Measurements from ENCODE around the gene UBR4. TPM values are rescaled to one million over a fixed set of nuclear protein-coding genes. Genes with fewer than 3 reads are reported as not detected.

UBR4 gene
- polyA plus RNA-seq, 3 donors = 44.3 to 93.8 (median 49.4) TPM

- Histone ChIP-seq H4K20me1 (ENCODE audit: insufficient read depth, low read length) (peaks cover 5% of the 10 kb centered on the region), H3K4me1 (ENCODE audit: control insufficient read depth in 1 of 2, insufficient read depth in 2 of 2, low read length in 2 of 2) (no peaks in the 10 kb centered on the region), H3K4me3 (replicated peaks in 1 of 3; ENCODE audit: low read depth in 2 of 3, low read length in 3 of 3) (no peak overlapping the region), H3K27ac (ENCODE audit: low read depth in 1 of 2, low read length in 2 of 2) (no peak overlapping the region), H3K79me2 (ENCODE audit: insufficient read depth, low read length) (no peaks in the 10 kb centered on the region), H3K4me2 (replicated peaks; ENCODE audit: extremely low read depth, low read length, poor library complexity, severe bottlenecking) (no peak overlapping the region), H3K27me3 (ENCODE audit: control insufficient read depth in 2 of 2, insufficient read depth in 2 of 2, low read length in 2 of 2) (no peaks in the 10 kb centered on the region), H3K9me3 (replicated peaks in 1 of 2; ENCODE audit: control insufficient read depth in 1 of 2, insufficient read depth in 1 of 2, low read length in 2 of 2) (no peaks in the 10 kb centered on the region), H2AFZ (ENCODE audit: insufficient read depth, low read depth, low read length, poor library complexity, severe bottlenecking) (no peak overlapping the region), H3K9ac (ENCODE audit: insufficient read depth, low read length, poor library complexity, severe bottlenecking) (no peak overlapping the region), H3K36me3 (replicated peaks in 1 of 2; ENCODE audit: control insufficient read depth in 1 of 2, insufficient read depth in 2 of 2, low read length in 2 of 2) (peaks cover 100% of the 10 kb centered on the region in 2 donors)
- intact Hi-C loops (cut with micrococcal nuclease) = no loop called here
- Mint-ChIP-seq H3K4me1 (peaks cover 12% of the 10 kb centered on the region), H3K27ac (no peak overlapping the region), H3K36me3 (peaks cover 96 to 99% of the 10 kb centered on the region in 2 donors), H3K27me3 (ENCODE audit: low read depth in 3 of 3) (peaks cover 0 to 1% (median 0%) of the 10 kb centered on the region in 3 donors), H3K9me3 (peaks cover 0 to 2% (median 0%) of the 10 kb centered on the region in 7 donors), H3K4me3 (no peak overlapping the region)
- TF ChIP-seq, protein P1, sequence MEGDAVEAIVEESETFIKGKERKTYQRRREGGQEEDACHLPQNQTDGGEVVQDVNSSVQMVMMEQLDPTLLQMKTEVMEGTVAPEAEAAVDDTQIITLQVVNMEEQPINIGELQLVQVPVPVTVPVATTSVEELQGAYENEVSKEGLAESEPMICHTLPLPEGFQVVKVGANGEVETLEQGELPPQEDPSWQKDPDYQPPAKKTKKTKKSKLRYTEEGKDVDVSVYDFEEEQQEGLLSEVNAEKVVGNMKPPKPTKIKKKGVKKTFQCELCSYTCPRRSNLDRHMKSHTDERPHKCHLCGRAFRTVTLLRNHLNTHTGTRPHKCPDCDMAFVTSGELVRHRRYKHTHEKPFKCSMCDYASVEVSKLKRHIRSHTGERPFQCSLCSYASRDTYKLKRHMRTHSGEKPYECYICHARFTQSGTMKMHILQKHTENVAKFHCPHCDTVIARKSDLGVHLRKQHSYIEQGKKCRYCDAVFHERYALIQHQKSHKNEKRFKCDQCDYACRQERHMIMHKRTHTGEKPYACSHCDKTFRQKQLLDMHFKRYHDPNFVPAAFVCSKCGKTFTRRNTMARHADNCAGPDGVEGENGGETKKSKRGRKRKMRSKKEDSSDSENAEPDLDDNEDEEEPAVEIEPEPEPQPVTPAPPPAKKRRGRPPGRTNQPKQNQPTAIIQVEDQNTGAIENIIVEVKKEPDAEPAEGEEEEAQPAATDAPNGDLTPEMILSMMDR (IDR thresholded peaks at IDR 0.05) = no peak
- DNase-seq = no peak
- 100% methylated on average over 2 of the region's 6 CpGs for WGBS (ENCODE audit: insufficient coverage)
Measured at GRCh38 chr1:19167140-19167539, 42.9 kb downstream of the UBR4 start.

- Mint-ChIP-seq H3K4me1 (peaks cover 12% of the 10 kb centered on the region), H3K27ac (peak overlapping the region in 2 of 7 donors; percentile 8 to 15), H3K9me3 (peaks cover 0 to 2% (median 0%) of the 10 kb centered on the region in 7 donors), H3K4me3 (no peak overlapping the region), H3K27me3 (ENCODE audit: low read depth in 3 of 3) (peaks cover 0 to 1% (median 0%) of the 10 kb centered on the region in 3 donors), H3K36me3 (peaks cover 96 to 99% of the 10 kb centered on the region in 2 donors)
- Histone ChIP-seq H3K36me3 (replicated peaks in 1 of 2; ENCODE audit: control insufficient read depth in 1 of 2, insufficient read depth in 2 of 2, low read length in 2 of 2) (peaks cover 100% of the 10 kb centered on the region in 2 donors), H3K4me2 (replicated peaks; ENCODE audit: extremely low read depth, low read length, poor library complexity, severe bottlenecking) (no peak overlapping the region), H3K9ac (ENCODE audit: insufficient read depth, low read length, poor library complexity, severe bottlenecking) (no peak overlapping the region), H3K4me3 (replicated peaks in 1 of 3; ENCODE audit: low read depth in 2 of 3, low read length in 3 of 3) (no peak overlapping the region), H3K27ac (ENCODE audit: low read depth in 1 of 2, low read length in 2 of 2) (no peak overlapping the region), H2AFZ (ENCODE audit: insufficient read depth, low read depth, low read length, poor library complexity, severe bottlenecking) (no peak overlapping the region), H4K20me1 (ENCODE audit: insufficient read depth, low read length) (peaks cover 4% of the 10 kb centered on the region), H3K27me3 (ENCODE audit: control insufficient read depth in 2 of 2, insufficient read depth in 2 of 2, low read length in 2 of 2) (no peaks in the 10 kb centered on the region), H3K9me3 (replicated peaks in 1 of 2; ENCODE audit: control insufficient read depth in 1 of 2, insufficient read depth in 1 of 2, low read length in 2 of 2) (no peaks in the 10 kb centered on the region), H3K4me1 (ENCODE audit: control insufficient read depth in 1 of 2, insufficient read depth in 2 of 2, low read length in 2 of 2) (no peaks in the 10 kb centered on the region), H3K79me2 (ENCODE audit: insufficient read depth, low read length) (no peaks in the 10 kb centered on the region)
- intact Hi-C loops (cut with micrococcal nuclease) = no loop called here
- TF ChIP-seq, protein P1 (IDR thresholded peaks at IDR 0.05) = no peak
- WGBS (ENCODE audit: insufficient coverage) = 40% methylated on average over 1 of the region's 3 CpGs
- DNase-seq = no peak
Measured at GRCh38 chr1:19166066-19166465, 44.0 kb downstream of the UBR4 start.

Data from CD14-positive monocyte (primary cell).